Measurements from ENCODE around the gene VAV3.

DNA sequence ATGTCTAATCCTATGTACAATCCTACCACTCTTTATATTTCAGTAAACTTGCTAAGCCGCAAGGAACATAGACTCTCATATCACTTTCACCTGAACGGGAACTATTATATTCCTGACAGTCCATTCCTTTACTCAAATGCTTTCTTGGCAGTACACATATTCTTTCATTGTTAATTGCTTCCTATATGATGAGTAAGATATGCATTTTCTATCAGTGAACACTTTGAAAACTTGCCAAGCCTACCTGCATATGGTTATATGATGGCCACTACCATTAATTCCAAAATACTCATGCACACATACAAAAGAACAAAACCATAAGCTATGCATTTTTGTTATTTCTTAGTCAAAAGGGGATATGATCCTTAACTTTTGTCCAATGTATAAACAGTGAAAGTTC, 341.5 kb downstream of the VAV3 start:
- TF ChIP-seq CTCF (IDR thresholded peaks at IDR 0.05) (no peak), POLR2A (IDR thresholded peaks at IDR 0.05) (no peak)
